ENCODE results near the gene PDE9A.

DNA sequence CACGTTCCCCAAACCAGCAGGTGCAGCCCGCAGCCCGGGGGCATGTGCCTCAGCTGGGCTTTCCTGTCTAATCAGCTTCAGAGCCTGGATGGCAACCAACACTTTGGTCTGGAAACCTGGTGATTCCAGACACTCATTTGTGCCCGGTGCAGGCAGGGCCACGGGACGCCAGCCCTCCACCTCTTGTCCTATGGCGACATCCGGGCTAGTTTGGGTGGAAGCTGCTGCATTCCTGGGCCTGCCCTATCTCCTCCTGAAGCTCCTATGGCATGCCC lies 114.1 kb downstream of the PDE9A start:
- TF ChIP-seq, protein P1, sequence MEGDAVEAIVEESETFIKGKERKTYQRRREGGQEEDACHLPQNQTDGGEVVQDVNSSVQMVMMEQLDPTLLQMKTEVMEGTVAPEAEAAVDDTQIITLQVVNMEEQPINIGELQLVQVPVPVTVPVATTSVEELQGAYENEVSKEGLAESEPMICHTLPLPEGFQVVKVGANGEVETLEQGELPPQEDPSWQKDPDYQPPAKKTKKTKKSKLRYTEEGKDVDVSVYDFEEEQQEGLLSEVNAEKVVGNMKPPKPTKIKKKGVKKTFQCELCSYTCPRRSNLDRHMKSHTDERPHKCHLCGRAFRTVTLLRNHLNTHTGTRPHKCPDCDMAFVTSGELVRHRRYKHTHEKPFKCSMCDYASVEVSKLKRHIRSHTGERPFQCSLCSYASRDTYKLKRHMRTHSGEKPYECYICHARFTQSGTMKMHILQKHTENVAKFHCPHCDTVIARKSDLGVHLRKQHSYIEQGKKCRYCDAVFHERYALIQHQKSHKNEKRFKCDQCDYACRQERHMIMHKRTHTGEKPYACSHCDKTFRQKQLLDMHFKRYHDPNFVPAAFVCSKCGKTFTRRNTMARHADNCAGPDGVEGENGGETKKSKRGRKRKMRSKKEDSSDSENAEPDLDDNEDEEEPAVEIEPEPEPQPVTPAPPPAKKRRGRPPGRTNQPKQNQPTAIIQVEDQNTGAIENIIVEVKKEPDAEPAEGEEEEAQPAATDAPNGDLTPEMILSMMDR (IDR thresholded peaks at IDR 0.05): no peak
- no peak for TF ChIP-seq EZH2 (IDR thresholded peaks at IDR 0.05; ENCODE audit: borderline replicate concordance, insufficient read depth, low read depth, low read length, poor library complexity, severe bottlenecking)
